Measurements from ENCODE around the gene RNF187. TPM values are rescaled to one million over a fixed set of nuclear protein-coding genes. Genes with fewer than 3 reads are reported as not detected.

RNF187 gene
- total RNA-seq, 1 experiment from 2014 or later: 63.4 TPM

DNA sequence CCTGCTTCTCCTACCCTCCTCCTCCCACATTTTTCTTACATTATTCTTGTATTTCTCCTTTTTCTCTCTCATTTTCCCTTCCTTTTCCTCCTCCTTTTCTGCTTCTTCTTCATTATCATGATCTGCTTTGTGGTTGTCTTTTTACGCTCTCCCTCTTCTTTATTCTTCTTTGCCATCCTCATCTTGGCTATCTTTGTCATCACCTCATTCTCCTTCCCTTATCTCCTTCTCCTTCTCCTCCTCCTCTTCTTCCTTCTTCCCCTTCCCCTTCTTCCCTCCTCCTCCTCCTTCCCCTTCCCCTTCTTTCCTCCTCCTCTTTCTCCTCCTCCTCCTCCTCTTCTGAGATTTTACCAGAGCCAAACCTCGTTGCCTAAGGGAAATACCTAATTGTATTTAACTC, 30.5 kb downstream of the RNF187 start:
- DNase-seq: no peak
- no peak overlapping the region for H2BK20ac ChIP-seq (ENCODE audit: low read depth, low read length, poor library complexity, severe bottlenecking)
- no peak overlapping the region for H2BK15ac ChIP-seq (ENCODE audit: low read depth, low read length)
- no peaks in the 10 kb centered on the region for H3K4me1 ChIP-seq (ENCODE audit: insufficient read depth, low read length)
- H3K18ac ChIP-seq (ENCODE audit: insufficient read length, low read depth, low read length): no peak overlapping the region
- Mint-ChIP-seq H3K36me3 (ENCODE audit: insufficient read depth in 1 of 3, low read depth in 3 of 3) (no peaks in the 10 kb centered on the region), H3K27me3 (ENCODE audit: low read depth) (peaks cover 94% of the 10 kb centered on the region), H3K4me3 (no peak overlapping the region), H3K9me3 (no peaks in the 10 kb centered on the region; a peak in 1 of 5 replicates), H3K4me1 (no peaks in the 10 kb centered on the region), H3K27ac (no peak overlapping the region)
- no peak overlapping the region for H2BK120ac ChIP-seq (ENCODE audit: low read depth, low read length, poor library complexity, severe bottlenecking)
- no peaks in the 10 kb centered on the region for H3K23me2 ChIP-seq (ENCODE audit: insufficient read length, low read depth, low read length, poor library complexity, severe bottlenecking)
- H4K91ac ChIP-seq (ENCODE audit: insufficient read length, low read depth, low read length): no peak overlapping the region
- H2BK5ac ChIP-seq (ENCODE audit: insufficient read length, low read length): no peak overlapping the region
- H4K20me1 ChIP-seq (ENCODE audit: control insufficient read depth, insufficient read depth, insufficient read length): no peaks in the 10 kb centered on the region
- H3K27me3 ChIP-seq (ENCODE audit: insufficient read depth, low read length): peaks cover 28% of the 10 kb centered on the region
- H3K4me2 ChIP-seq (ENCODE audit: insufficient read depth, insufficient read length, low read length): no peak overlapping the region
- H3T11ph ChIP-seq (ENCODE audit: low read length): no peak overlapping the region
- no peak overlapping the region for H3K14ac ChIP-seq (ENCODE audit: insufficient read depth, low read length)
- no peaks in the 10 kb centered on the region for H3K79me2 ChIP-seq (ENCODE audit: insufficient read depth, low read length)
- H2AK5ac ChIP-seq (ENCODE audit: insufficient read length, low read length): no peak overlapping the region
- H3K79me1 ChIP-seq (ENCODE audit: insufficient read depth, low read depth, low read length, poor library complexity, severe bottlenecking): no peaks in the 10 kb centered on the region
- H2BK12ac ChIP-seq (ENCODE audit: insufficient read length, low read depth, low read length): no peak overlapping the region
- H2AFZ ChIP-seq (ENCODE audit: low read length): no peak overlapping the region
- no peak overlapping the region for H4K8ac ChIP-seq (replicated peaks; ENCODE audit: insufficient read length, low read depth, low read length)
- H3K23ac ChIP-seq (ENCODE audit: insufficient read length, low read depth, low read length): no peak overlapping the region
- no peak overlapping the region for H4K5ac ChIP-seq (ENCODE audit: insufficient read length, low read depth, low read length)
- TF ChIP-seq, protein P1, sequence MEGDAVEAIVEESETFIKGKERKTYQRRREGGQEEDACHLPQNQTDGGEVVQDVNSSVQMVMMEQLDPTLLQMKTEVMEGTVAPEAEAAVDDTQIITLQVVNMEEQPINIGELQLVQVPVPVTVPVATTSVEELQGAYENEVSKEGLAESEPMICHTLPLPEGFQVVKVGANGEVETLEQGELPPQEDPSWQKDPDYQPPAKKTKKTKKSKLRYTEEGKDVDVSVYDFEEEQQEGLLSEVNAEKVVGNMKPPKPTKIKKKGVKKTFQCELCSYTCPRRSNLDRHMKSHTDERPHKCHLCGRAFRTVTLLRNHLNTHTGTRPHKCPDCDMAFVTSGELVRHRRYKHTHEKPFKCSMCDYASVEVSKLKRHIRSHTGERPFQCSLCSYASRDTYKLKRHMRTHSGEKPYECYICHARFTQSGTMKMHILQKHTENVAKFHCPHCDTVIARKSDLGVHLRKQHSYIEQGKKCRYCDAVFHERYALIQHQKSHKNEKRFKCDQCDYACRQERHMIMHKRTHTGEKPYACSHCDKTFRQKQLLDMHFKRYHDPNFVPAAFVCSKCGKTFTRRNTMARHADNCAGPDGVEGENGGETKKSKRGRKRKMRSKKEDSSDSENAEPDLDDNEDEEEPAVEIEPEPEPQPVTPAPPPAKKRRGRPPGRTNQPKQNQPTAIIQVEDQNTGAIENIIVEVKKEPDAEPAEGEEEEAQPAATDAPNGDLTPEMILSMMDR (conservative IDR thresholded peaks at IDR 0.05): no peak
- H3K9ac ChIP-seq (ENCODE audit: extremely low read depth, insufficient read length, low read length): no peak overlapping the region
- no peak overlapping the region for H3K4ac ChIP-seq (ENCODE audit: low read depth, low read length)
- H3K9me3 ChIP-seq (ENCODE audit: control insufficient read depth, low read depth, low read length): no peaks in the 10 kb centered on the region
- H3K27ac ChIP-seq (ENCODE audit: insufficient read length, low read depth, low read length): no peak overlapping the region
- WGBS (ENCODE audit: extremely low coverage, insufficient read length, low lambda C conversion rate): no CpG with 5 or more reads among the region's 2 CpGs
- H3K56ac ChIP-seq (ENCODE audit: insufficient read length, low read depth, low read length): no peak overlapping the region

Measured in H9 (cell line).